AG09319 (cell line): ENCODE data around the gene BAIAP2.

Source experiments
- DNase-seq: peaks from one replicate; pipeline ENCODE4 v3.0.0-alpha.2; 2010; ENCODE audit warnings: low read depth; ENCODE audit errors: extremely low read depth
- TF ChIP-seq, protein P1 (sequence below): IDR thresholded peaks from 2 replicates; pipeline ENCODE4 v1.5.1; 2011; ENCODE audit warnings: low read depth, mild to moderate bottlenecking, inconsistent platforms, low read length, moderate library complexity

Gene BAIAP2

DNA sequence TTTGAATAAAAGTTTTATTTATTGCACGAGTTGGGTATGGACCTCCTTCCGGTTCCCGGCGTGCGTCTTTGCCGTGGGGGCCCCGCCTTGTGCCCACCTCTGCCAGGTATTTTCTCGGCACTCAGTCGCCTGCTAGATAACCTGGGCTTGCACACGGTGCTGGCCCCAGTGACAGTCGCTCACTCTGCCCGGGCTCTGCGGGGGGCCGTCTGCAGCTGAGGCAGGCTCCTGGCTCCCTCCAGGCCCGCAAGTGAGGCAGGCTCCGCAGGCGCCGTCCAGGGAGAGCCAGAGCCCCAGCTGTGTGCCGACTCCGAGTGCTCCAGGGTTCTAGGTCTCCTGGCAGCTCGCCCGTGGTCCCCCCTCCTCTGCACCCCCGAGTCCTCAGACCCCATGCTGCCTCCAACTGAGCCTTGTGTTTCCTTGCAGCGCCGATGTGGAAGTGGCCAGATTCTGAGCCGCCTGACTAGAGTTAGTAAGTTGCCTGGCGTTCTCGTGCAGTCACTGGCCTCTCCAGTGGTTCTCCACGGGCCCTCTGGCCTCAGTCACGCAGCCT, 75.6 kb downstream of the BAIAP2 start:
- TF ChIP-seq, protein P1, sequence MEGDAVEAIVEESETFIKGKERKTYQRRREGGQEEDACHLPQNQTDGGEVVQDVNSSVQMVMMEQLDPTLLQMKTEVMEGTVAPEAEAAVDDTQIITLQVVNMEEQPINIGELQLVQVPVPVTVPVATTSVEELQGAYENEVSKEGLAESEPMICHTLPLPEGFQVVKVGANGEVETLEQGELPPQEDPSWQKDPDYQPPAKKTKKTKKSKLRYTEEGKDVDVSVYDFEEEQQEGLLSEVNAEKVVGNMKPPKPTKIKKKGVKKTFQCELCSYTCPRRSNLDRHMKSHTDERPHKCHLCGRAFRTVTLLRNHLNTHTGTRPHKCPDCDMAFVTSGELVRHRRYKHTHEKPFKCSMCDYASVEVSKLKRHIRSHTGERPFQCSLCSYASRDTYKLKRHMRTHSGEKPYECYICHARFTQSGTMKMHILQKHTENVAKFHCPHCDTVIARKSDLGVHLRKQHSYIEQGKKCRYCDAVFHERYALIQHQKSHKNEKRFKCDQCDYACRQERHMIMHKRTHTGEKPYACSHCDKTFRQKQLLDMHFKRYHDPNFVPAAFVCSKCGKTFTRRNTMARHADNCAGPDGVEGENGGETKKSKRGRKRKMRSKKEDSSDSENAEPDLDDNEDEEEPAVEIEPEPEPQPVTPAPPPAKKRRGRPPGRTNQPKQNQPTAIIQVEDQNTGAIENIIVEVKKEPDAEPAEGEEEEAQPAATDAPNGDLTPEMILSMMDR, result no peak
- DNase-seq, result no peak

GRCh38 chr17:81111066-81111465, 76.1 kb downstream of the BAIAP2 start:
- TF ChIP-seq, protein P1, result no peak
- no peak for DNase-seq

- DNase-seq, result no peak
Measured at GRCh38 chr17:81112450-81112849, 77.5 kb downstream of the BAIAP2 start.

GRCh38 chr17:81113158-81113724, 78.3 kb downstream of the BAIAP2 start:
- TF ChIP-seq, protein P1, result no peak
- DNase-seq, result no peak

More at GRCh38 chr17:81112450-81112849, 77.5 kb downstream of the BAIAP2 start:
- TF ChIP-seq, protein P1, result no peak

- DNase-seq, result no peak
Measured at GRCh38 chr17:81114351-81115093, 79.6 kb downstream of the BAIAP2 start.

DNA sequence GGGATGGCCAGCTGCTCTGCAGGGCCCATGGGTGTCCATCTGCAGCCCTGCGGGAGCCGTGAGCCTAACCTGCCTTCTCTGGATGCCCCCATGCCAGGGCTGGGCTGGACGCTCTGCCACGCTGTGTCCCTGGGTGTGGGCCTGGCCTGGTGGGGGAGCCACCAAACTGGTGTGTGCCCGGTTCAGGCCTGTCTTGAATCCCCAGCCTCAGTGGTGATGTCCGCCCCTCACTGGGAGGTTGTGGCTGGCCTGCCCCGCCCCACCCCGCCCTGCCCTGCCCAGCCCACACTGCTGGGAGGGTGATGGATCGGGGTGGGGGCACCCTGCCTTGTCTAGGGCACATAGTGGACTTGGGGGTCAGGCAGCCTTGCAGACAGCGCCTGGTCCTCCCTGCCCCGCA, 80.3 kb downstream of the BAIAP2 start:
- no peak for DNase-seq
- TF ChIP-seq, protein P1, result no peak

More at GRCh38 chr17:81114351-81115093, 79.6 kb downstream of the BAIAP2 start:
- TF ChIP-seq, protein P1, result no peak

DNA sequence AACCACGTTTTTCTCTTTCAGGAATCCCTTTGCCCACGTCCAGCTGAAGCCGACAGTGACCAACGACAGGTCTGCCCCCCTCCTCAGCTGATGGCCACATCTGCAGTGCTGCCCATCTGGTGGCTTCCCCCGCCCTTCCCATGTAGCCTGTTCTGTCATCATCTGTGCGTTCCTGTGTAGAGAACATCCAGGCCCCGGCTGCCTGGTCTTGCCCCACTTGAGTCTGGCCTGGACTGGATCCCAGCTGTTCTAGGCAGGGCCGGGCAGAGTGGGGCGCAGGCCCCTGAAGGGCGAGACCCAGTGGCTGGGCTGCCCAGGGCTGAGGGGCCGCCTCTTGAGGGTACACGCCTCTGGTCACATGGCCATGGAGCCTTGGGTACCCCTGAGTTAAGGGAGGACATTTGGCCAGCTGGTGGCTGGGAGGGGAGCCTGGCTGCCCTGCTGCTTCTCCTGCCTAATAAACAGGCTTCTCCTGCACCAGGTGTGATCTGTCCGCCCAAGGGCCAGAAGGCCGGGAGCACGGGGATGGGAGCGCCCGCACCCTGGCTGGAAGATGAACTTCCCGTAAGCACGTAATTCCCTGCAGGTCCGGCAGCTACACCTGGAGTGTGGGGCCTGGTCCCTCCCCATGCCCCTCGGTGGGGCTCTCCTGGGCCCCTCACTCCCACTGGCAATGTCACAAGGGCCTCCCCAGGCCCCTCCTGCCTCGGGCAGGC, 81.0 kb downstream of the BAIAP2 start:
- TF ChIP-seq, protein P1, result no peak
- no peak for DNase-seq
